ENCODE results near the gene GTF3C5. TPM values are rescaled to one million over a fixed set of nuclear protein-coding genes. Genes with fewer than 3 reads are reported as not detected.
A peak's percentile ranks its signal among the peaks of the same experiment; 100 is the strongest.

Gene GTF3C5
- total and polyA plus RNA-seq, 9 of the 15 experiments (the other 6 are each of a cell fraction or from before 2014, with no cell fraction given) = 3.8 to 118 (median 83.7) TPM

GRCh38 chr9:133098104-133098754 lies 67.4 kb downstream of the GTF3C5 start:
- intact Hi-C loops (cut with micrococcal nuclease) (no loop called here), in situ Hi-C loops (cut with MboI) (no loop called here)
- Histone ChIP-seq H3K9me3 (replicated peaks; ENCODE audit: control insufficient read depth, insufficient read depth, low read depth, low read length) (peaks cover 16% of the 10 kb centered on the region), H3K9ac (ENCODE audit: insufficient read depth in 1 of 2, low read depth in 2 of 2, low read length in 2 of 2) (no peak overlapping the region), H3K4me2 (ENCODE audit: insufficient read depth, low read length) (no peak overlapping the region), H3K36me3 (ENCODE audit: control insufficient read depth, insufficient read depth, low read length) (peaks cover 59% of the 10 kb centered on the region), H3K79me2 (ENCODE audit: control insufficient read depth, insufficient read depth, low read length) (no peaks in the 10 kb centered on the region), H4K20me1 (replicated peaks; ENCODE audit: control insufficient read depth, insufficient read depth, low read length) (peaks cover under 1% of the 10 kb centered on the region; the same call in 1 of the 2 replicates), H3K27ac (ENCODE audit: extremely low read depth, low read depth, low read length) (no peak overlapping the region), H3K4me1 (replicated peaks in 1 of 2; ENCODE audit: control insufficient read depth in 2 of 2, insufficient read depth in 2 of 2, low read length in 2 of 2) (peaks cover 0 to under 1% of the 10 kb centered on the region in 2 experiments; a peak in 1 of 5 replicates), H3K27me3 (ENCODE audit: control insufficient read depth in 2 of 2, insufficient read depth in 2 of 2, low read length in 2 of 2) (no peaks in the 10 kb centered on the region), H3K9me1 (ENCODE audit: control insufficient read depth, insufficient read depth, low read length) (peaks cover 3% of the 10 kb centered on the region), H2AFZ (ENCODE audit: low read depth, low read length) (no peak overlapping the region), H3K4me3 (no peak overlapping the region)
- ChIA-PET CTCF (ENCODE audit: low intra/inter-chr PET ratio) (no interaction called here), POLR2A (no interaction called here)
- WGBS (ENCODE audit: insufficient coverage, low coverage, missing lambda C conversion rate) = 90% methylated on average over 15 of the region's 16 CpGs
- DNase-seq (ENCODE audit: extremely low read depth in 1 of 4, low spot score in 3 of 4) (no peak), ATAC-seq (no peak), FAIRE-seq (no peak)
- no TSS peak for BruUV-seq (replicated peaks)
- TF ChIP-seq PRMT5 (CRISPR knock-in tag; IDR thresholded peaks at IDR 0.05) = 0 out of 2 replicates have a peak, but pooled peaks have one; percentile 35
- no peak for TF ChIP-seq NR1H2 (CRISPR knock-in tag; IDR thresholded peaks at IDR 0.05)
- peak; percentile 45; the same call in 1 of the 2 replicates for TF ChIP-seq POLR2G (IDR thresholded peaks at IDR 0.05; ENCODE audit: low read depth, low read length)
- no peak for TF ChIP-seq ZNF586 (CRISPR knock-in tag; conservative IDR thresholded peaks at IDR 0.05)
- no peak for TF ChIP-seq HEY1 (CRISPR knock-in tag; IDR thresholded peaks at IDR 0.05; ENCODE audit: borderline replicate concordance)

GRCh38 chr9:133098871-133099270 lies 68.1 kb downstream of the GTF3C5 start:
- no peak for DNase-seq (ENCODE audit: extremely low read depth in 1 of 4, low spot score in 3 of 4)
- H3K9ac ChIP-seq (ENCODE audit: insufficient read depth in 1 of 2, low read depth in 2 of 2, low read length in 2 of 2) = no peak overlapping the region
- POLR2A ChIA-PET = interaction anchor here (0.6 to 1.2 kb wide), 4 partner anchors 20 to 195 kb away, joined by 3 to 5 read pairs (median 3); no protein-coding TSS in a partner anchor
- H2AFZ ChIP-seq (ENCODE audit: low read depth, low read length) = no peak overlapping the region
- CTCF ChIA-PET (ENCODE audit: low intra/inter-chr PET ratio) = no interaction called here
- peaks cover 3% of the 10 kb centered on the region for H3K9me1 ChIP-seq (ENCODE audit: control insufficient read depth, insufficient read depth, low read length)
- ATAC-seq = no peak
- H4K20me1 ChIP-seq (replicated peaks; ENCODE audit: control insufficient read depth, insufficient read depth, low read length) = peaks cover 4% of the 10 kb centered on the region; the same call in 1 of the 2 replicates
- H3K9me3 ChIP-seq (replicated peaks; ENCODE audit: control insufficient read depth, insufficient read depth, low read depth, low read length) = peaks cover 16% of the 10 kb centered on the region
- no peak overlapping the region for H3K27ac ChIP-seq (ENCODE audit: extremely low read depth, low read depth, low read length)
- FAIRE-seq = no peak
- no peak overlapping the region for H3K4me2 ChIP-seq (ENCODE audit: insufficient read depth, low read length)
- peaks cover 0 to 7% of the 10 kb centered on the region in 2 experiments; a peak in 1 of 5 replicates for H3K4me1 ChIP-seq (replicated peaks in 1 of 2; ENCODE audit: control insufficient read depth in 2 of 2, insufficient read depth in 2 of 2, low read length in 2 of 2)
- TF ChIP-seq OTX1 (CRISPR knock-in tag; IDR thresholded peaks at IDR 0.05) (no peak), ETS2 (tag; IDR thresholded peaks at IDR 0.05; ENCODE audit: borderline replicate concordance, poor library complexity, severe bottlenecking) (no peak)
- no peak overlapping the region for H3K4me3 ChIP-seq
- in situ Hi-C loops (cut with MboI) = no loop called here
- WGBS (ENCODE audit: insufficient coverage, low coverage, missing lambda C conversion rate) = 96% methylated on average over 4 of the region's 5 CpGs
- no peaks in the 10 kb centered on the region for H3K79me2 ChIP-seq (ENCODE audit: control insufficient read depth, insufficient read depth, low read length)
- BruUV-seq (replicated peaks) = no TSS peak
- H3K36me3 ChIP-seq (ENCODE audit: control insufficient read depth, insufficient read depth, low read length) = peaks cover 65% of the 10 kb centered on the region
- no peaks in the 10 kb centered on the region for H3K27me3 ChIP-seq (ENCODE audit: control insufficient read depth in 2 of 2, insufficient read depth in 2 of 2, low read length in 2 of 2)
- intact Hi-C loops (cut with micrococcal nuclease) = no loop called here
